ENCODE results near the gene ZMYM4.

Gene ZMYM4

DNA sequence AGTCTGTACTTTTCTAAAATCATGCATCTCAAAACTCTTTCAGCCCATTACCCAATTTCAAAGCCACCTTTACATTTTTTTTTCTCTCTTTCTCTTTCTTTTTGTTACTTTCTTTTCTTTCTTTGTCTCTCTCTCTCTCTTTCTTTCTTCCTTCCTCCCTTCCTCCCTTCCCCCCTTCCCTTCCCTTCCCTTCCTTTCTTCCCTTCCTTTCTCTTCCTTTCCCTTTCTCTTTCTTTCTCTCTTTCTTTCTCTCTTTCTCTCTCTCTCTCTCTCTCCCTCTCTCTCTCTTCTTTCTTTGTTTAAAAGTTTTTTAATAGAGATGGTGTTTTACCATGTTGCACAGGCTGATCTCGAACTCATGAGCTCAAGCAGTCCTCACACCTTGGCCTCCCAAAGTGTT lies 11.5 kb downstream of the ZMYM4 start:
- TF ChIP-seq FOXP2 (optimal IDR thresholded peaks at IDR 0.05; ENCODE audit: borderline replicate concordance, extremely low read depth, extremely low read length, insufficient read depth) (no peak), TAF1 (IDR thresholded peaks at IDR 0.05; ENCODE audit: borderline replicate concordance, insufficient read depth, low read length) (no peak), POLR2AphosphoS5 (IDR thresholded peaks at IDR 0.05; ENCODE audit: low read depth, low read length) (no peak), SIN3A (IDR thresholded peaks at IDR 0.05; ENCODE audit: borderline replicate concordance, insufficient read depth, low read length) (no peak)
- TF ChIP-seq, protein P1, sequence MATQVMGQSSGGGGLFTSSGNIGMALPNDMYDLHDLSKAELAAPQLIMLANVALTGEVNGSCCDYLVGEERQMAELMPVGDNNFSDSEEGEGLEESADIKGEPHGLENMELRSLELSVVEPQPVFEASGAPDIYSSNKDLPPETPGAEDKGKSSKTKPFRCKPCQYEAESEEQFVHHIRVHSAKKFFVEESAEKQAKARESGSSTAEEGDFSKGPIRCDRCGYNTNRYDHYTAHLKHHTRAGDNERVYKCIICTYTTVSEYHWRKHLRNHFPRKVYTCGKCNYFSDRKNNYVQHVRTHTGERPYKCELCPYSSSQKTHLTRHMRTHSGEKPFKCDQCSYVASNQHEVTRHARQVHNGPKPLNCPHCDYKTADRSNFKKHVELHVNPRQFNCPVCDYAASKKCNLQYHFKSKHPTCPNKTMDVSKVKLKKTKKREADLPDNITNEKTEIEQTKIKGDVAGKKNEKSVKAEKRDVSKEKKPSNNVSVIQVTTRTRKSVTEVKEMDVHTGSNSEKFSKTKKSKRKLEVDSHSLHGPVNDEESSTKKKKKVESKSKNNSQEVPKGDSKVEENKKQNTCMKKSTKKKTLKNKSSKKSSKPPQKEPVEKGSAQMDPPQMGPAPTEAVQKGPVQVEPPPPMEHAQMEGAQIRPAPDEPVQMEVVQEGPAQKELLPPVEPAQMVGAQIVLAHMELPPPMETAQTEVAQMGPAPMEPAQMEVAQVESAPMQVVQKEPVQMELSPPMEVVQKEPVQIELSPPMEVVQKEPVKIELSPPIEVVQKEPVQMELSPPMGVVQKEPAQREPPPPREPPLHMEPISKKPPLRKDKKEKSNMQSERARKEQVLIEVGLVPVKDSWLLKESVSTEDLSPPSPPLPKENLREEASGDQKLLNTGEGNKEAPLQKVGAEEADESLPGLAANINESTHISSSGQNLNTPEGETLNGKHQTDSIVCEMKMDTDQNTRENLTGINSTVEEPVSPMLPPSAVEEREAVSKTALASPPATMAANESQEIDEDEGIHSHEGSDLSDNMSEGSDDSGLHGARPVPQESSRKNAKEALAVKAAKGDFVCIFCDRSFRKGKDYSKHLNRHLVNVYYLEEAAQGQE (IDR thresholded peaks at IDR 0.05; ENCODE audit: insufficient read depth in 1 of 2, low read depth in 2 of 2, low read length in 2 of 2): no peak

DNA sequence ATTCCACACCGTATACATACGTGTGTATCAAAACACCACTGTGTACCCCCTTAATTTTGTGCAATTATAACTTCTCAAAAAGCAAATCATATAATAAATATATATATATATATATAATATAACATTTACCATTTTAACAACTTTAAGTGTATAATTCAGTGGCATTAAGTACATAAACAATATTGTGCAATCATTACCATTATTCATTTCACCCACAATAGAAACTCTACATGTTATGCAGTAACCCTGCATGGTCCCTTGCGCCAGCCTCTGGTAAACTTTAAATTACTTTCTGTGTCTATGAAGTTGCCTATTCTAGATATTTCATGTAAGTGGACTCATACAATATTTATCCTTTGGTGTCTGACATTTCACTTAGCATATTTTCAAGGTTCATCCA lies 13.1 kb downstream of the ZMYM4 start:
- TF ChIP-seq SIN3A (IDR thresholded peaks at IDR 0.05; ENCODE audit: borderline replicate concordance, insufficient read depth, low read length) (no peak), POLR2AphosphoS5 (IDR thresholded peaks at IDR 0.05; ENCODE audit: low read depth, low read length) (no peak), FOXP2 (optimal IDR thresholded peaks at IDR 0.05; ENCODE audit: borderline replicate concordance, extremely low read depth, extremely low read length, insufficient read depth) (no peak), TAF1 (IDR thresholded peaks at IDR 0.05; ENCODE audit: borderline replicate concordance, insufficient read depth, low read length) (no peak)
- TF ChIP-seq, protein P1 (IDR thresholded peaks at IDR 0.05; ENCODE audit: insufficient read depth in 1 of 2, low read depth in 2 of 2, low read length in 2 of 2): no peak

DNA sequence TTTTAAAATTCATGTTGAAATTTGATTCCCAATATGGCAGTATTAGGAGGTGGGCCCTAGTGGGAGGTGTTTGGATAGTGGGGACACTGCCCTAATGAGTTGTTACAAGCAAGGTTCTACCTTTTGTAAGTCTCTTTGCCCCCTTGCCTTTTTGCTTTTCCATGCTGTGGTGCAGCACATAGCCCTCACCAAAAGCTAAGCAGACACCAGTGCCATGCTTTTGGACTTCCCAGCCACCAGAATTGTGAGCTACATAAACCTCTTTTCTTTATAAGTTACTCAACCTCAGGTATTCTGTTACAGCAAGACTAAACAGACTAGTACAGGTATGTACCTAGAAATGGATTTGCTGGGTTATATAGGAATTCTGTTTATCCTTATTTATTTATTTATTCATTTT lies 13.7 kb downstream of the ZMYM4 start:
- no peak for TF ChIP-seq SIN3A (IDR thresholded peaks at IDR 0.05; ENCODE audit: borderline replicate concordance, insufficient read depth, low read length)
- TF ChIP-seq FOXP2 (optimal IDR thresholded peaks at IDR 0.05; ENCODE audit: borderline replicate concordance, extremely low read depth, extremely low read length, insufficient read depth): no peak
- TF ChIP-seq, protein P1 (IDR thresholded peaks at IDR 0.05; ENCODE audit: insufficient read depth in 1 of 2, low read depth in 2 of 2, low read length in 2 of 2): no peak
- TF ChIP-seq POLR2AphosphoS5 (IDR thresholded peaks at IDR 0.05; ENCODE audit: low read depth, low read length): no peak
- no peak for TF ChIP-seq TAF1 (IDR thresholded peaks at IDR 0.05; ENCODE audit: borderline replicate concordance, insufficient read depth, low read length)

DNA sequence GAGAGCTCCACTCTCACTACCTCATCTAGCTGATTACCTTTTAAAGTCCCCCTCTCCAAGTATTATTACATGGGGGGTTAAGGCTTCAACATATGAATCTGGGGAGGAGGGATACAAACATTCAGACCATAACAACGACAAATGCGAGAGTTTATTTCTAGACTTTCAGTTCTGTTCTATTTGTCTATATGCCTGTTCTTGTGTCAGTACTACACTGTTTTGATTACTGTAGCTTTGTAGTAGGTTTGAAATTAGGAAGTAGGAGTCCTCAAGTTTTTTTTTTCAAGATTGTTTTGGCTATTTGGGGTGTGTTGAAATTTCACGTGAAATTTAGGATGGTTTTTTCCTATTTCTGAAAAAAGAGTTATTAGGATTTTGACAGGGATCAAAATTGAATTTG lies 16.3 kb downstream of the ZMYM4 start:
- TF ChIP-seq TAF1 (IDR thresholded peaks at IDR 0.05; ENCODE audit: borderline replicate concordance, insufficient read depth, low read length): no peak
- no peak for TF ChIP-seq POLR2AphosphoS5 (IDR thresholded peaks at IDR 0.05; ENCODE audit: low read depth, low read length)
- TF ChIP-seq, protein P1 (IDR thresholded peaks at IDR 0.05; ENCODE audit: insufficient read depth in 1 of 2, low read depth in 2 of 2, low read length in 2 of 2): no peak
- no peak for TF ChIP-seq SIN3A (IDR thresholded peaks at IDR 0.05; ENCODE audit: borderline replicate concordance, insufficient read depth, low read length)
- no peak for TF ChIP-seq FOXP2 (optimal IDR thresholded peaks at IDR 0.05; ENCODE audit: borderline replicate concordance, extremely low read depth, extremely low read length, insufficient read depth)
